ENCODE data around the gene DHPS.

DNA sequence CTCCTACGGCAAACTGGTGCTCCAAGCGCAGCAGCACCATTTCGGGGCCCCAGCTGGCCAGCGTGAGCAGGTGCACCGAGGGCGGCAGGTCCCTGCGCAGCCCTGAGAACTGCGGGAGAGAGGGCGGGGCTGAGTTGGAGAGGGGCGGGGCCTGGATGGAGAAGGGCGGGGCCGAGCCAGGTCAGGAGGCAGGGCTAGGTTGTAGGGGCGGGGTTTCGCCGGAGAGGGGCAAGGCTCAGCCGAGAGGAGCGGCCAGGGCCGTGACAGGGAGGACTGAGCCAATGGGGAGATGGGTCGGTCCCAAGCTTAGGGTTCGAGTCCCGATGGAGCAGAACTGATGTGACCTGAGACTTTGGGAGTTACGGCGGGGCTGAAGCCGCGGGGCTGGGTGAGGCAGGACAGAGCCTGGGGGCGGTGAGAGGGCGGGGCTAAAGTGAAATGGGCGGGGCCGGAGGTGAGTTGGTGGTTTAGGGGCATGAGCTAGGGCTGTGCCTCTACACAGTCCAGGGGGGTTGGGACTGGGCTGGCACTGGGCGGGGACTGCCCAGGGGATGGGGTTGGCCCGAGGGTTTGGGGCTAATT, 34.1 kb downstream of the DHPS start:
- TF ChIP-seq, protein P1, sequence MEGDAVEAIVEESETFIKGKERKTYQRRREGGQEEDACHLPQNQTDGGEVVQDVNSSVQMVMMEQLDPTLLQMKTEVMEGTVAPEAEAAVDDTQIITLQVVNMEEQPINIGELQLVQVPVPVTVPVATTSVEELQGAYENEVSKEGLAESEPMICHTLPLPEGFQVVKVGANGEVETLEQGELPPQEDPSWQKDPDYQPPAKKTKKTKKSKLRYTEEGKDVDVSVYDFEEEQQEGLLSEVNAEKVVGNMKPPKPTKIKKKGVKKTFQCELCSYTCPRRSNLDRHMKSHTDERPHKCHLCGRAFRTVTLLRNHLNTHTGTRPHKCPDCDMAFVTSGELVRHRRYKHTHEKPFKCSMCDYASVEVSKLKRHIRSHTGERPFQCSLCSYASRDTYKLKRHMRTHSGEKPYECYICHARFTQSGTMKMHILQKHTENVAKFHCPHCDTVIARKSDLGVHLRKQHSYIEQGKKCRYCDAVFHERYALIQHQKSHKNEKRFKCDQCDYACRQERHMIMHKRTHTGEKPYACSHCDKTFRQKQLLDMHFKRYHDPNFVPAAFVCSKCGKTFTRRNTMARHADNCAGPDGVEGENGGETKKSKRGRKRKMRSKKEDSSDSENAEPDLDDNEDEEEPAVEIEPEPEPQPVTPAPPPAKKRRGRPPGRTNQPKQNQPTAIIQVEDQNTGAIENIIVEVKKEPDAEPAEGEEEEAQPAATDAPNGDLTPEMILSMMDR (IDR thresholded peaks at IDR 0.05), result no peak
- no peak for TF ChIP-seq POLR2A (IDR thresholded peaks at IDR 0.05)

Measured in transverse colon (tissue), 3 donors.